Activated CD8-positive, alpha-beta memory T cell treated with anti-CD3 and anti-CD28 coated beads, Interleukin-2, amount 50 U/mL, for 1 hour (primary cell): ENCODE data around the gene GABBR2.

Experiments
- DNase-seq: peaks from one replicate; pipeline ENCODE4 v3.0.0-alpha.2; 2020; ENCODE audit errors: extremely low read depth

The GABBR2 gene

DNA sequence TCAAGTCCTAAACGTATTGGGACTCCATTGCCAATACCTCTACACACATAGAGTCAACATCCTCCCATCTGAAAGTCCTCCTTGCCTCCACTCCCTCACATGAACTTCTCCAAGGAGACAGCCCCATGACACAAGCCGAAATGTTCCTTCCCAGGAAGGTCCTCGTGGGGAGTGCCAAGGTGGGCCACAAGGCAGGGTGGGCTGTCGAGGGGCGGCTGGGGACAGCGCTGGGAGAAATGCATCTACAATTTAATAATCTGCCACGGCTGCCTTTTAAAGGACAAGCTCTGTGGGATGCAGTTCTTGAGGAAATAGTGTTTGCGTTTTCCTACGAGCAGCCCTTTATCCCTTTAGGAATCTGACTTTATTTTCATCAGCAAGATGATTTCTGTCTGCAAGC lies 138.7 kb downstream of the GABBR2 start:
- no peak for DNase-seq

DNA sequence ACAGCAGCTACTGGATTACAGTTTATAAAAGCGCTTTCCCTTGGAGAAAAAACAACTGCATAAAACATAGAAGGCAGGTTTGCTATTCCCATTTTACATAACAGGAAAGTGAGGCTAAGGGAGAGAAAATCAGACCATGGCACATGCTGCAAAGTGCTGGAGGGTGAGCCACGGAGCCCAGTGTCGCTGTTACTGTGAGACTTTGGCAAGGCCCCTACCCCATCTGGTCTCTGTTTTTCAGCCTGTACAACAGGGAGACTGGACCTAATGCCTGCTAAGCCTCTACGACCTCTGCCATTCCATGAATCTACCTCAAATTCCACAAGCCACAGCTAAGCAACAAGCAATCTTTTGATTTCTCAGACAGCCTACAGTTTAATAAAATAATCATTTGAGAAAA lies 139.2 kb downstream of the GABBR2 start:
- no peak for DNase-seq

GRCh38 chr9:98568909-98569469 lies 139.7 kb downstream of the GABBR2 start:
- no peak for DNase-seq

DNA sequence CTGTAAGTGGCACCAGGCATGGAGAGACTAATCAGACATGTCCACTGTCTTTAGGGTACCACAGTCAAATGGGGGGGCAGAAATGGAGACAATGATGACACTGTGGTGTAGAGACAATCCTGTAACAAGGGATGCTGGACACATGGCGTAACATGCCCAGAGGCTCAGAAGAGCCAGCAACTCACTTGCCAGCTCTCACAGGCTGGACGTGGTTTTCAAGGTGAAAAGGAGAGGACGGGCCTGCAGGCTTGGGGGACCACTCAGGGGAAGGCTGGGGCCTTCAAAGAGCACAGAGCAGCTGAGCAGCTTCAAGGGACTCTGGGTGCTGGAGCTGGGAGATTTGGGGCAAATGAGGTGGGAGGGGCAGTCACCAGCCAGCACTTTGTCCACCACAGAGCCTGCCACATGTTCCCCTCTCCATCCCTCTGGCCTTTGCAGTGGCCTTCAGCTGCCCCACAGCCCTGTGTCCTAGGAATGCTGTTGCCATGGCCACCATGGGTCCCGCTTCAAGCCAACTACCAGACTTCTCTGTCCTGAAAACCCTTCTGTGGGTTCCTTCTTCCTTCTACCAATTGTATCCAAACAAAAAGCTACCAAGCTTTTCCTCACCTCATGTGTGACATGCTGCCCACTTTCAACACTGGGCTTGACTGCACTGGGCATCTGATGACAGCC lies 140.4 kb downstream of the GABBR2 start:
- DNase-seq: no peak

- no peak for DNase-seq
Measured at GRCh38 chr9:98567540-98568233, 141.0 kb downstream of the GABBR2 start.

DNA sequence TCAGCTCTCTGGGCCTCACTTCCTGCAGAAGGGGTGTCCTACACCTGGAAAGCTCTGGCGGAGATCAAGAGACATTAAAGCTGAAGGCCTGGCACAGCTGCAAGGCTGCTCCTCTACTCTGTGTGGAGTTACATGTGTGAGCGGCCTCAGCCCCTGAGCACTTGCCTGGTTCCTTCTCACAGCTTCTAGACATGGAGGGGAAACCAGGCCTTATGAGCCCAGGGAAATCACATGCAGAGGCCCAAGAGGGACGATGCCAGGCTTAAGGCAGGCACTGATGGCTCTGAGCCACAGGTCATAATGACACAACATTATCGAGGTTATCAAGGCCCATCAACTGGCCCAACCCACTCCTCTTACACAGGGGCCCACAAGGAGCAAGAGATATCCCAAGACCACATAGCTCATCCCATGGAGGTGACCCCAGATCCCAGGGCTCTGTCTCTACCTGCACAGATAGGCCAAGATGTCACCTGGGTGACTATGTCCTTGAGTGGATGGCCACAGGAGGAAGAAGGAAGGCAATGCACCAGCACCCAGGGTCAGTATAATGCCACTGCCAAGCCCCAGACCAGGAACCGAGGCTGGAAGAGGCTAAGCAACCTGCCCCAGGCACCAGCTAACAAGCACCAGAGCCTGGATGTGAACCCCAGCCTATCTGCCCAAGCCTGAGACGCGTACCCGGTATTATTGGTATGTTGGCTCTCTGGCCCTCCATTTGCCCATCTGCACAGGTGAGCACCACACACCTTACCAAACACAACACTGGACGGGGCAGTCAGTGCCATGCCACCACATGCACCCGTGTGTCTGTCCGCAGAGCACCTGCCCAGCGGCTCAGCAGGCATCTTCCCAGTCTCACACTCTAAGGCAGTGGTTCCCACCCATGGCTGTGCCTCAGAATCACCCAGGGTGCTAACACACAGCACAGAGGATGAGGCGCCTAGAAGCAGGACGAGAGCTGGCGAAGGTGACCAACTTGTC lies 143.3 kb downstream of the GABBR2 start:
- DNase-seq: no peak

DNA sequence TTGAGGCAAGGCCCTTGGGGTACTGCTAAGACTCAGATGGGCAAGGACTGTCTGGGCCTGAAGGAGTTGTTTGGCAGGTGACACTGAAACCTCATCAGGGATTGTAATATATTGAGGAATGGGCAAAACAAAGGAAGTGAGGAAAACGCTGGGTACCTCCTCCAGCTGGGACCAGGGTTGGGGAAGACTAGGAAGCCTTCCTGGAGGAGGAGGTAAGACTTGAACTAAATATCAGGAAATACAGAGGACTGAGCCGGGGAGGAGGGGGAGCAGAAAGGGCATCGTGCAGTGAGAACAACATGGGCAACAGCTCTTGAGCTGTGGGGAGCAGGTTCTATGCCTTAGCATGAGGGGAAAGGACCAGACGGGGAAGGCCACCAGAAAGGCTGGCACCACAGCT lies 144.0 kb downstream of the GABBR2 start:
- DNase-seq: no peak

GRCh38 chr9:98563988-98564387 lies 144.7 kb downstream of the GABBR2 start:
- DNase-seq: no peak

DNA sequence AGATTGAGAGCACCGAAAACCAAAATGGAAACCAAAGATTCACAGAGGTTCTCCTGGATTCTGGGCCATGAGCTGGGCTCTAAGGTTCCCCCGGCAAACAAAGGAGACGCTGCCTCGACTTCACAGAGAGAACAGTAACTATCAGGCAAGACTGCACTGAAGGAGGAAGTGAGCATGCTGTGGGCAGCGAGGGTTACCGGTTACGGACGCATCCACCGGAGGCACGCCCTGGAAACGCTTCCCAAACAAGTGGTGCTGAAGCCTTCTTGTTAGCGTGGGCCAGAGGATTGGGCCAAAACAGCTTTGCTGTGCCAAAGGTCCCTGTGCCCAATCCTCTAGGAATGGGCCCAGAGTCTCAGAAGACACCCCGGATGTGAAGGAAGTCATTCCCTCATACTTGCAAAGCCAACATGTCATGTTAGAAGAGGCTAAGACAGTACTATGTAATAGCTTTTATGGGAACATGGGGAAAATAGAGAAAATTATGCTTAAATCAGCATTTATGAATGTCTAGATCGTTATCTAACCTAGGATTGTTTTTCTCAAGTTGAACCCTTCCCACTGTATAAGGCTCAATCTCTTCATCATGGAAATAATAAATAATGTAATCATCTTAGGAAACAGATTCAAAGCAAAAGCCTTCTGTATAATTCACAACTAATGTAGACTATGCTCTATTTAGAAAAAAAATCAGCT lies 145.4 kb downstream of the GABBR2 start:
- no peak for DNase-seq

DNA sequence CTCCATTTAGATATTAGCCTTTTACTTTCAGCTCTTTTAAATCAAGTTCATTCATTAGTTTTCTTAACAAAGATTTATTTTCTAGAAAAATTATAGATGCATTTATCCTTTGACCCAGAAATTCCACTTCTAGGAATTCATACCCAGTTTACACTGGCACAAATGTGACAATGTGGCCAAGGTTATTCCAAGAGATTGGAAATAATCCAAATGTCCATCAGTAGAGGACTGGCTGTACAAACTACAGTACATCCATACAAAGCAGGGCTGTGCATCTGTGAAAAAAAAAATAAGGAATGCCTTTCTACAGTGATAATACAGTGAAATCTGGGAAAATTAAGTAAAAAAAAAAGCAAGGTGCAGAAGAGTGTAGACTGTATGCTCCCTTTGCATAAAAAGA lies 149.2 kb downstream of the GABBR2 start:
- DNase-seq: no peak

DNA sequence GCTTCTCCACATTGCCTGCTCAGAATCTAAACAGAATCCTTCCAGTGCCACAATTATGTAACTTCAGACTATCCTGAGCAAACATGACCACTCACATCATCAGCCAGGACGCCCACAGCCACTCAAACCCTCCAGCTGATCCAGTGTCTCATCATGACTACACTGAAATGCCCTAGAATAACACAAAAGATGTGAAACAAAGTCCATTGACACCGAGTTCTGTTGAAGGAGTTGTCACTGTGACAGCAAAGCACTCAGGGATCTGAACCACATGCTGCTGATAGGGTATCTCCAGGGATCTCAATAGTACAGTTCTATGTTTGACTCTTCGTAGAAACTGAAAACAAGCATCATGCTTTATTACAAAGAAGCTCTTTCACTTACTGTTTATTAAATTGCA lies 150.2 kb downstream of the GABBR2 start:
- no peak for DNase-seq

DNA sequence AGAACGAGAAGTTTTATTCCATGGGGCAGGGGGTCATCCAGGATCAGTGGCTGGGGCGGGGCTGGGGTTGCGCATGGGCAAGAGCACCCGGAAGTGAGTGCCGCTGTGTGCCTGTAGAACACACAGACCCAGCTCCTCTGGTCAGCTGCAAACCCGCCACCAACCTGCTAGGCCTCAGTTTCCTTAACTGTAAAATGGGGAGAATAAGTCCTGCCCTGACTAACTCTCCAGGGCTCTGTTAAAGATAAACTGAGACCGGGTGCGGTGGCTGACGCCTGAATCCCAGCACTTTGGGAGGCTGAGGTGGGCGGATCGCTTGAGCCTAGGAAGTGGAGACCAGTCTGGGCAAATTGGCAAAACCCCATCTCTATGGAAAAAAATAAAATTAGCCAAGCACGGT lies 152.2 kb downstream of the GABBR2 start:
- no peak for DNase-seq

DNA sequence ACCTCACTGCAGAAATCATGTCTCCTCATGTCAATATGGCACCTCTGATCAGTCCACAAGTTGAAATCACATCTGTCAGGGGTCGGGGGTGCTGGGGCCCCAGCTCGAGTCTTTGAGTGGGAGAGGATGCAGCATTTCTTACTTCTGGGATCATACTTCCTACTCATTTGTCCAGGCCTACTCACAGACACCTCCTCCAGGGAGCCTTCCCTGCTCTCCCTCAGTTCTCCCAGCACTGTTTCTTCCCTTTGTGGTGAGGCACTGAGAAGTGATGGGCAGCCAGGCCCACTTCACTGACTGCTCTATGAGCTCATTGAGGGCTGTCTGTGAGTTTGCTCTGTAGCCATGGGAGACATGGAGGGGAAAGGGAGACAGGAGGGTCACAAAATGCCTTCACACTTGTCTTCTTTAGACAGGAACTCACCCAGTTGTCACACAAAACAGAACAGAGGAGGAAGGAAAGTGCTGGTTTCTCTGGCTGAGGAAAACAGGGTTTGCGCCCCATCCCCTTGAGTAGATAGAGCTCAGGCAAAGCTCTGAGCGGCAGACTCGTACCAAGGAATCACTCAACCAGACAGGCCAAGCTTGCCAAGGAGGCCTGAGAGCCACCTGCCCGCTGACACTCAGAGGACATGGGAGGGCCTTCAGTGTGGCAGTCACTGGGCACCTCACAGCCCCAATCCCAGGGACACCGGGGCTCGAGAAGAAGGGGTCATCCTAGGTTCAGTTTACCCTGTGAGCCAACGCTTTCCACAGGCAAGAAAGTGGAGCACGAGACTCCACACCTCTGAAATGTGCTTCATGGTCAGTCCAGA lies 152.9 kb downstream of the GABBR2 start:
- DNase-seq: no peak

DNA sequence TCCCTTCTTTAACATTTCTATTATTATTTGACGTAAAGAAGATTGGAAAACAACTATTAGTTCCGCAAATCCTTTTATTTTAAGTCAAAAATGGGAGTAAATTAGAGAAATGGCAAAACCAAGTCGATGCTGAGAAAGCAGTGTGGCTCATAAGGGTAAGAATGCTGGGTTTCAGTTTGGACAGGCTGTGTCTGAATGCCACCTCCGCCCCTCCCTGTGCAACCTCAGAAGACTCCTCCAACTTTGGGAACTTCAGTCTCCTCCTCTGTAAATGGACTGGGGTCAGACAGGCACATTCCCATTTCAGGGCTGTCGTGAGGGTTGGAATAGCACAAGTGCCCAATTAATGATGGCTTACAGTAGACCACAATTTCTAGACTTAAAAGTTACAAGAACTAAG lies 154.0 kb downstream of the GABBR2 start:
- no peak for DNase-seq

DNA sequence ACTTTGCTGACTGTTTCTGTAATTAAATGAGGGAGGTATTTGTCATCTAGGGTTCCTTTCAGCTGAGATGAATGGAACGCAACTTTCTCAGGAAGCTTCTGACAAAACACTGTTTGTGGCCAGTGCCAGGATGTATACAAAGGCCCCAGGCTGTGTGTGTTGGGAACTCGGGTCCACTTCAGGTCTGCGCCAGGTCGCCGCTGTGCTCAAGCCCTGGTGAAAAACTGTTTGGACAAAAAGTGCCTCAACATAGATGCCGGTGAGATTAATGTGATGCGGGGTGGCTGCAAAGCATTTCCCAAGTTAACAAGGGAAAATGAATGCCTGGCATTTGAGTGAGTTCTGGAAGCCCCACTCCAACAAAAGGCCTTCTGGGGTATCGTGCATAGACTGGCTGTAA lies 156.4 kb downstream of the GABBR2 start:
- DNase-seq: no peak

DNA sequence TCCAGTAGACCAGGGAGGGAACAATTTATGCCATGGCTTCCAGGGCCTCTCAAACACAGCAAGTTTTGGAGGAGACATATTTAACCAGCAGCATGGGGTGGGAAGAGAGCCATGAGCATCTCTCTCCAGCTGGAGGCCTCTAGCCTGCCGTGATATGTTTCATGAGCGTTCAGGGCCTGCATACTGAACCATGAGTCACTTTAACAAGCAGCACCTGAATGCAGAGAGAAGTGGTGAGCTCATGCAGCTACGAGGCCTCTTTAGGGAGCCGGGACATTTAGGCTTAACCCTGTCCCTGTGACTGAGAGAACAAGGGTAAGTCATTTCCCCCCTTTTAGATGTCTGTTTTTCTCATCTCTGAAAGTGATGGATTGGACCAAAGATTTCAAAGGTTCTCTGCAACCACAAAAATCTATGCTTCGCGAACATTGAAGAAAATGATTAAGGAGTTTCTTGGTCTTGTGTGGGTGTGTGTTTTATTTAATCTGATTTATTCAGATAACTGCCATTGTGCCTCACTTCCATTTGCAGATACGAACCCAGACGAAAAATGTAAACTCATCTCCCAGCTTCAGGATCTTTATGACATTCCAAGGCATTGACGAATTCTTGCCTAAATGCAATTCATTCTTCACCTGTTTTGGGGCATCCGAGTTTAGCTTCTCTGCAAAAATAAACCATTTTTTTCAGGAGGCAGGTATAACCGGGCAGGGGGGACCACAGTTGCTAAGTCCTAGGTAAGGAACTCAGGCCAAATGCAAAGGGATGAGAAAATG lies 157.0 kb downstream of the GABBR2 start:
- DNase-seq: no peak

GRCh38 chr9:98550206-98550820 lies 158.4 kb downstream of the GABBR2 start:
- DNase-seq: no peak

- DNase-seq: no peak
Measured at GRCh38 chr9:98549401-98549800, 159.3 kb downstream of the GABBR2 start.

GRCh38 chr9:98547606-98548005 lies 161.1 kb downstream of the GABBR2 start:
- DNase-seq: no peak
